GM12891 (cell line): ENCODE results near the gene NCAPH2.

Source experiments
- PAX5 ChIP-seq: IDR thresholded peaks from 2 replicates; pipeline ENCODE4 v1.6.1; 2011; ENCODE audit warnings: low read length, moderate library complexity, mild to moderate bottlenecking; ENCODE audit not compliant: insufficient read depth, severe bottlenecking
- POLR2A ChIP-seq: IDR thresholded peaks from 2 replicates; pipeline ENCODE4 v1.6.1; 2011; ENCODE audit warnings: low read depth, low read length, control low read depth
- POLR2AphosphoS5 ChIP-seq: IDR thresholded peaks from 2 replicates; pipeline ENCODE4 v1.6.1; 2011; ENCODE audit warnings: low read depth, low read length, control low read depth

DNA sequence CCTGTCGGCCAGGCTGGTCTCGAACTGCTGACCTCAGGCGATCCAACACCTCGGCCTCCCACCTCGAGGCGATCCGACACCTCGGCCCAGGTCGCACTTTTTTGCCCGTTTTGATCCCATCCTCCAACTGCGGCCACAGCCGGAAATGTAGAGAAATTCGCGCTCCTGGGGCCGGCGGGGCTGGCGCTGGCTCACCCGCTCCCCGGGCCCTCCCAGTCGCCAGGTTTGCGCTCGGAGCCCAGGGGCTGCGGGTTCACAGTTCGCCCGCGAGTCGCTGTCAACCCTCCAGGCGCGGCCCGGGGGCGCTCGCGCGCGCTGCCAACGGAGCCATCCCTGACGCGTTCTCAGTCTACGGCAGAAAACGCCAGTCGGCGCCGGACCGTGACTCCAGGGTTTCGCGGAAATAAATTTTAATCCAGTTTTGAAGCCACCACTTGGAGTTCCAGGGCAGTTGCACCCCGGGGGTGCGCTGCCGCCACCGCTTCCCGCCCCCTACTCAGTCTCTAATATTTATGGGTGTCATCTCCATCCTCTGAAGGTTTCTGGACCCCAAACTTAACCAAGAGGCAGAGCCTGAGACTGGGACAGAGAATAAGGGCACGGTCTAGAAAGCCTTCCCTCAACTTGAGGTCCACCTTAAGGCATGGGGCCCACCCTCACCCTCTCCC is 36.2 kb downstream of the NCAPH2 start:
- TF ChIP-seq POLR2AphosphoS5 (no peak), POLR2A (no peak), PAX5 (peak; percentile 77)
